ENCODE measurements around the gene GPATCH3. TPM values are rescaled to one million over a fixed set of nuclear protein-coding genes. Genes with fewer than 3 reads are reported as not detected.

Gene GPATCH3
- total RNA-seq, 1 donor: 7.3 TPM

DNA sequence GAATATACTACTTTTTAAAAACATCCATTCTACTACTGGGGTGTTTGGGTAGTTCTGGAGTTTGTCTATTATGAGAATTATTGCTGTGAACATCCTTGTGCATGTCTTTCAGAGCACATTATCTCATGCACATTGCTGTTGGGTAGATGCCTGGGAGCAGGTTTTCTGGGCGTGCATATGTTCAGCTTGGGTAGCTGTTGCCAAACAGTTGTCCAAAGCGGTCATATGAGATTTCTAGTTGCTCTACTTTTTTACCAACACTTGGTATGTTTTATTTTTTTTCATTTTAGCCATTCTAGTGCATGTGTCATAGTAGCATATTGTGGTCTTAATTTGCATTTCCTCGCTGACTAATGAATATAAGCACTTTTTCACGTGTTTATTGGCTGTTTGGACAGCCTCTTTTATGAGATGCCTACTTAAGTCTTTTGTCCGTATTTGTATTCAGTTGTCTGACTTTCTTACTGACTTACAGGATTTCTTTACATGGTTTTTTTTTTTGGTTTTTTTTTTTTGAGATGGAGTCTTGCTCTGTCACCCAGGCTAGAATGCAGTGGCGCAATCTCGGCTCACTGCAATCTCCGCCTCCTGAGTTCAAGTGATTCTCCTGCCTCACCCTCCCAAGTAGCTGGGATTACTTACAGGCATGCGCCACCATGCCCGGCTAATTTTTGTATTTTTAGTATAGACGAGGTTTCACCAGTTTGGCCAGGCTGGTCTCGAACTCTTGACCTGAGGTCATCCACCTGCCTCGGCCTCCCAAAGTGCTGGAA lies 55.7 kb downstream of the GPATCH3 start:
- TF ChIP-seq, protein P1, sequence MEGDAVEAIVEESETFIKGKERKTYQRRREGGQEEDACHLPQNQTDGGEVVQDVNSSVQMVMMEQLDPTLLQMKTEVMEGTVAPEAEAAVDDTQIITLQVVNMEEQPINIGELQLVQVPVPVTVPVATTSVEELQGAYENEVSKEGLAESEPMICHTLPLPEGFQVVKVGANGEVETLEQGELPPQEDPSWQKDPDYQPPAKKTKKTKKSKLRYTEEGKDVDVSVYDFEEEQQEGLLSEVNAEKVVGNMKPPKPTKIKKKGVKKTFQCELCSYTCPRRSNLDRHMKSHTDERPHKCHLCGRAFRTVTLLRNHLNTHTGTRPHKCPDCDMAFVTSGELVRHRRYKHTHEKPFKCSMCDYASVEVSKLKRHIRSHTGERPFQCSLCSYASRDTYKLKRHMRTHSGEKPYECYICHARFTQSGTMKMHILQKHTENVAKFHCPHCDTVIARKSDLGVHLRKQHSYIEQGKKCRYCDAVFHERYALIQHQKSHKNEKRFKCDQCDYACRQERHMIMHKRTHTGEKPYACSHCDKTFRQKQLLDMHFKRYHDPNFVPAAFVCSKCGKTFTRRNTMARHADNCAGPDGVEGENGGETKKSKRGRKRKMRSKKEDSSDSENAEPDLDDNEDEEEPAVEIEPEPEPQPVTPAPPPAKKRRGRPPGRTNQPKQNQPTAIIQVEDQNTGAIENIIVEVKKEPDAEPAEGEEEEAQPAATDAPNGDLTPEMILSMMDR (IDR thresholded peaks at IDR 0.05; ENCODE audit: insufficient read depth, low read depth, low read length): no peak
- H3K4me3 ChIP-seq (ENCODE audit: low read depth, low read length): no peak overlapping the region
- no peak for DNase-seq (ENCODE audit: low read depth)

Other genes with a start within 250 kb of the GPATCH3 start
- gene ARID1A, start 204.5 kb downstream of the GPATCH3 start, total RNA-seq: 24.8 and 31.1 TPM in 2 replicates
- 10.3 and 16.8 TPM in 2 replicates for gene PIGV, start 112.5 kb downstream of the GPATCH3 start, total RNA-seq
- 10.3 and 16.4 TPM in 2 replicates for gene ZDHHC18, start 73.8 kb downstream of the GPATCH3 start, total RNA-seq
- gene SFN, start 37.3 kb downstream of the GPATCH3 start, total RNA-seq: 0.32 and 0.43 TPM in 2 replicates
- gene GPN2, start 10.2 kb downstream of the GPATCH3 start, total RNA-seq: 9.5 and 11.9 TPM in 2 replicates
- not detected in 2 replicates for gene NR0B2, start 13.5 kb upstream of the GPATCH3 start, total RNA-seq
- 19.0 and 21.9 TPM in 2 replicates for gene NUDC, start 21.3 kb upstream of the GPATCH3 start, total RNA-seq
- gene KDF1, start 60.0 kb upstream of the GPATCH3 start, total RNA-seq: not detected in 2 replicates
- gene TRNP1, start 93.2 kb upstream of the GPATCH3 start, total RNA-seq: 13.2 and 27.6 TPM in 2 replicates
- gene TENT5B, start 112.4 kb upstream of the GPATCH3 start, total RNA-seq: 9.7 and 15.5 TPM in 2 replicates

Data from fibroblast of villous mesenchyme (primary cell).